Measurements from ENCODE around the gene B3GALT4.

DNA sequence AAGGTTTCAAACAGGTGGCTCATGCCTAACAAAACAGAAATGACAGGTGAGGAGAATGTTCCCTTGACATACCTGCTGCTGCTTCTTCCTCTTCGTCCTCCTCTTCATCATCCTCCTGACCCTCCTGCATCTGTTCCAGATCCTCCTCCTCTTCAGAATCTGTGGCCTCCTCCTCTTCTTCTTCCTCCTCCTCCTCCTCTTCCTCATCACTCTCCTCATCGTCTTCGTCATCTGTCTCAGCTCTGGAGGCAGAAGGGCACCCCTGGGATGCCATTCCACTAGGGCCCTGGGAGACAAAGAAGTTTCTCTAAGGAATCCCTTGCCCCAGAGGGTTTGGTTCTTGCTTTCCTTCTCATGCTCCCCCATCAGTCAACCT, 43.0 kb downstream of the B3GALT4 start:
- TF ChIP-seq, protein P1, sequence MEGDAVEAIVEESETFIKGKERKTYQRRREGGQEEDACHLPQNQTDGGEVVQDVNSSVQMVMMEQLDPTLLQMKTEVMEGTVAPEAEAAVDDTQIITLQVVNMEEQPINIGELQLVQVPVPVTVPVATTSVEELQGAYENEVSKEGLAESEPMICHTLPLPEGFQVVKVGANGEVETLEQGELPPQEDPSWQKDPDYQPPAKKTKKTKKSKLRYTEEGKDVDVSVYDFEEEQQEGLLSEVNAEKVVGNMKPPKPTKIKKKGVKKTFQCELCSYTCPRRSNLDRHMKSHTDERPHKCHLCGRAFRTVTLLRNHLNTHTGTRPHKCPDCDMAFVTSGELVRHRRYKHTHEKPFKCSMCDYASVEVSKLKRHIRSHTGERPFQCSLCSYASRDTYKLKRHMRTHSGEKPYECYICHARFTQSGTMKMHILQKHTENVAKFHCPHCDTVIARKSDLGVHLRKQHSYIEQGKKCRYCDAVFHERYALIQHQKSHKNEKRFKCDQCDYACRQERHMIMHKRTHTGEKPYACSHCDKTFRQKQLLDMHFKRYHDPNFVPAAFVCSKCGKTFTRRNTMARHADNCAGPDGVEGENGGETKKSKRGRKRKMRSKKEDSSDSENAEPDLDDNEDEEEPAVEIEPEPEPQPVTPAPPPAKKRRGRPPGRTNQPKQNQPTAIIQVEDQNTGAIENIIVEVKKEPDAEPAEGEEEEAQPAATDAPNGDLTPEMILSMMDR (IDR thresholded peaks at IDR 0.05; ENCODE audit: low read length), result no peak
- no peak for TF ChIP-seq EZH2 (IDR thresholded peaks at IDR 0.05; ENCODE audit: borderline replicate concordance, low read length)
